Endothelial cell of umbilical vein (primary cell): ENCODE measurements around the gene TLCD5.

Experiments used
- CTCF ChIP-seq, 2 donors: IDR thresholded peaks; 1 replicate in 1 of 2; 2 replicates in 1 of 2; pipeline ENCODE4 v1.5.1; 2011; ENCODE audit warnings: low read length in 2 of 2, mild to moderate bottlenecking in 2 of 2, moderate library complexity in 2 of 2, control low read depth in 1 of 2, inconsistent platforms in 1 of 2, low read depth in 1 of 2; ENCODE audit not compliant: insufficient read depth in 1 of 2; ENCODE audit errors: extremely low read depth in 1 of 2
- EZH2 ChIP-seq: IDR thresholded peaks from 2 replicates; pipeline ENCODE4 v1.6.1; 2012; ENCODE audit warnings: borderline replicate concordance, low read depth, mild to moderate bottlenecking, moderate library complexity, low read length, inconsistent platforms; ENCODE audit not compliant: severe bottlenecking
- FOS ChIP-seq: IDR thresholded peaks from 2 replicates; pipeline ENCODE4 v1.6.1; 2011; ENCODE audit warnings: mild to moderate bottlenecking, low read length, moderate library complexity, borderline replicate concordance; ENCODE audit not compliant: insufficient read depth
- GATA2 ChIP-seq: IDR thresholded peaks from 2 replicates; pipeline ENCODE4 v1.7.0; 2011; ENCODE audit warnings: low read depth, mild to moderate bottlenecking, moderate library complexity, mixed read lengths, low read length; ENCODE audit not compliant: insufficient read length, insufficient read depth
- JUN ChIP-seq: IDR thresholded peaks from 2 replicates; pipeline ENCODE4 v1.6.1; 2011; ENCODE audit warnings: borderline replicate concordance, low read depth; ENCODE audit not compliant: insufficient read length, insufficient read depth
- MAX ChIP-seq: IDR thresholded peaks from 2 replicates; pipeline ENCODE4 v1.6.1; 2011; ENCODE audit not compliant: insufficient read depth, insufficient read length
- MYC ChIP-seq: IDR thresholded peaks from one replicate; pipeline ENCODE4 v1.6.1; 2011; ENCODE audit warnings: mild to moderate bottlenecking, low read depth, low read length
- POLR2A ChIP-seq: IDR thresholded peaks from 2 replicates; pipeline ENCODE4 v1.6.1; 2012; ENCODE audit warnings: low read depth, mild to moderate bottlenecking, control low read depth, low read length
- POLR2AphosphoS5 ChIP-seq: IDR thresholded peaks from 2 replicates; pipeline ENCODE4 v1.6.1; 2012; ENCODE audit warnings: low read depth, mild to moderate bottlenecking, control low read depth, low read length, moderate library complexity; ENCODE audit not compliant: insufficient read depth

GRCh38 chr11:120281143-120281795, 43.8 kb upstream of the TLCD5 start:
- TF ChIP-seq CTCF (IDR thresholded peaks at IDR 0.05; ENCODE audit: extremely low read depth in 1 of 2, insufficient read depth in 1 of 2, low read depth in 1 of 2, low read length in 2 of 2), result no peak
- TF ChIP-seq MAX, result no peak
- TF ChIP-seq EZH2, result no peak
- TF ChIP-seq POLR2A, result no peak
- TF ChIP-seq POLR2AphosphoS5, result no peak
- no peak for TF ChIP-seq MYC
- TF ChIP-seq FOS, result no peak
- no peak for TF ChIP-seq JUN
- TF ChIP-seq GATA2, result no peak
